SK-N-SH (cell line): ENCODE data around the gene CP. TPM values are rescaled to one million over a fixed set of nuclear protein-coding genes. Genes with fewer than 3 reads are reported as not detected.

Source experiments
- CTCF ChIA-PET: fragments of 300-600, 350-600 bp; formaldehyde crosslinking; extraction: SDS; loops from one replicate; lab custom pipeline; 2021; lab: Yijun Ruan, JAX
- POLR2A ChIA-PET: fragments of 350-600 bp; sonication (Branson Sonifier 250); formaldehyde crosslinking; extraction: SDS; loops from one replicate; lab custom pipeline; 2020; ENCODE audit warnings: antibody characterized with exemption, inconsistent platforms; lab: Yijun Ruan, JAX
- DNase-seq: peaks from one replicate; pipeline ENCODE4 v3.0.0; 2012
- H2AFZ ChIP-seq: fragments of 200-600 bp; sonication (generic); 2 replicates; pipeline ENCODE4 v1.8.1; 2016; ENCODE audit warnings: antibody characterized with exemption, mild to moderate bottlenecking, low read depth
- H3F3A ChIP-seq: fragments of 200-600 bp; sonication (generic); replicated peaks from 2 replicates; pipeline ENCODE3; 2016; ENCODE audit warnings: antibody characterized with exemption, mild to moderate bottlenecking; ENCODE audit not compliant: insufficient read depth
- H3K27ac ChIP-seq, 2 experiments: fragments of 200-500 bp in 1 of 2; fragments of 200-600 bp in 1 of 2; sonication (Bioruptor generic) in 1 of 2; sonication (generic), shearing (Covaris generic) in 1 of 2; 2 replicates each; pipeline versions ENCODE4 v1.5.1 to v1.6.1; 2014 to 2016; ENCODE audit warnings: low read depth in 2 of 2, inconsistent platforms in 1 of 2, low read length in 1 of 2, mild to moderate bottlenecking in 1 of 2, mixed read lengths in 1 of 2
- H3K27me3 ChIP-seq: fragments of 200-600 bp; sonication (generic), shearing (Covaris generic); 2 replicates; pipeline ENCODE4 v1.6.1; 2016; ENCODE audit warnings: mixed run types; ENCODE audit not compliant: insufficient read depth
- H3K36me3 ChIP-seq, 2 experiments: fragments of 200-500 bp in 1 of 2; fragments of 200-600 bp in 1 of 2; sonication (Bioruptor generic) in 1 of 2; sonication (generic) in 1 of 2; replicated peaks in 1 of 2; 2 replicates each; pipeline versions ENCODE3 to v1.5.1; 2014 to 2016; ENCODE audit warnings: low read length in 1 of 2, mild to moderate bottlenecking in 1 of 2; ENCODE audit not compliant: insufficient read depth in 2 of 2, control insufficient read depth in 1 of 2
- H3K4me1 ChIP-seq, 2 experiments: fragments of 200-500 bp in 1 of 2; fragments of 200-600 bp in 1 of 2; sonication (Bioruptor generic) in 1 of 2; sonication (generic), shearing (Covaris generic) in 1 of 2; 2 replicates each; pipeline versions ENCODE4 v1.5.1 to v1.6.1; 2014 to 2016; ENCODE audit warnings: low read depth in 1 of 2, low read length in 1 of 2, mixed run types in 1 of 2; ENCODE audit not compliant: insufficient read depth in 2 of 2, control insufficient read depth in 1 of 2
- H3K4me2 ChIP-seq: fragments of 200-600 bp; sonication (generic), shearing (Covaris generic); 2 replicates; pipeline ENCODE4 v1.6.1; 2017; ENCODE audit warnings: mixed run types
- H3K4me3 ChIP-seq, 2 experiments: fragments of 200-500 bp in 1 of 2; fragments of 200-600 bp in 1 of 2; sonication (Bioruptor generic) in 1 of 2; sonication (generic), shearing (Covaris generic) in 1 of 2; 2 replicates each; pipeline versions ENCODE4 v1.5.1 to v1.8.1; 2014 to 2016; ENCODE audit warnings: low read depth in 2 of 2, inconsistent platforms in 1 of 2, low read length in 1 of 2, mild to moderate bottlenecking in 1 of 2, mixed read lengths in 1 of 2, moderate library complexity in 1 of 2
- H3K79me2 ChIP-seq: fragments of 200-600 bp; sonication (generic); 2 replicates; pipeline ENCODE4 v1.8.1; 2017; ENCODE audit warnings: mild to moderate bottlenecking; ENCODE audit not compliant: insufficient read depth
- H3K9ac ChIP-seq: fragments of 200-600 bp; sonication (generic); 2 replicates; pipeline ENCODE4 v1.6.1; 2017; ENCODE audit warnings: mixed run types
- H3K9me2 ChIP-seq: fragments of 200-600 bp; sonication (generic); 2 replicates; pipeline ENCODE4 v1.6.1; 2017; ENCODE audit warnings: mixed run types
- H3K9me3 ChIP-seq: fragments of 200-600 bp; sonication (generic); 2 replicates; pipeline ENCODE4 v1.6.1; 2017; ENCODE audit warnings: mixed run types, mild to moderate bottlenecking, moderate library complexity
- H4K20me1 ChIP-seq: fragments of 200-600 bp; sonication (generic); 2 replicates; pipeline ENCODE4 v1.6.1; 2017; ENCODE audit warnings: mild to moderate bottlenecking, mixed run types; ENCODE audit not compliant: insufficient read depth
- FOXJ3 ChIP-seq: sonication (generic); formaldehyde crosslinking; IDR thresholded peaks from 2 replicates; pipeline ENCODE4 v1.5.1; 2020; ENCODE audit warnings: mild to moderate bottlenecking, missing genetic modification reagents
- FOXM1 ChIP-seq: IDR thresholded peaks from 2 replicates; pipeline ENCODE4 v1.4.0; 2012; ENCODE audit warnings: low read depth, mild to moderate bottlenecking
- MEF2A ChIP-seq: IDR thresholded peaks from 2 replicates; pipeline ENCODE4 v1.4.0; 2012; ENCODE audit warnings: low read depth, borderline replicate concordance
- NFIC ChIP-seq: IDR thresholded peaks from 2 replicates; pipeline ENCODE4 v1.4.0; 2012; ENCODE audit warnings: borderline replicate concordance
- NRF1 ChIP-seq: IDR thresholded peaks from 2 replicates; pipeline ENCODE4 v1.6.1; 2012; ENCODE audit warnings: low read depth, mild to moderate bottlenecking, low read length
- RAD21 ChIP-seq: IDR thresholded peaks from 2 replicates; pipeline ENCODE4 v1.6.1; 2012; ENCODE audit warnings: mild to moderate bottlenecking, low read length
- RCOR1 ChIP-seq: fragments of 150-350 bp; IDR thresholded peaks from 2 replicates; pipeline ENCODE4 v1.6.1; 2017; ENCODE audit warnings: antibody characterized with exemption, low read length
- RXRA ChIP-seq: IDR thresholded peaks from 2 replicates; pipeline ENCODE4 v1.4.0; 2012; ENCODE audit warnings: low read depth, mild to moderate bottlenecking, borderline replicate concordance
- TCF12 ChIP-seq: IDR thresholded peaks from 2 replicates; pipeline ENCODE4 v1.4.0; 2012
- YY1 ChIP-seq: IDR thresholded peaks from 2 replicates; pipeline ENCODE4 v1.4.0; 2012; ENCODE audit warnings: low read depth, mild to moderate bottlenecking
- WGBS: methylation state at CpG from one replicate; pipeline ENCODE4 v1.1.6; 2017; ENCODE audit warnings: low lambda C conversion rate; 5-methylcytosine and 5-hydroxymethylcytosine counted together
- polyA plus RNA-seq, 3 experiments: library from polyadenylated mRNA; depleted of rRNA; stranded (reverse); fragments of >200 nt; gene quantifications; 2 replicates each; pipeline ENCODE4 v1.2.3, GENCODE V29; 2012
- TF ChIP-seq, protein P1 (sequence below): IDR thresholded peaks from 2 replicates; pipeline ENCODE4 v1.4.0; 2012; ENCODE audit warnings: low read depth
- TF ChIP-seq, protein P2 (sequence below): IDR thresholded peaks from 2 replicates; pipeline ENCODE4 v1.4.0; 2012; ENCODE audit warnings: low read depth, borderline replicate concordance
- TF ChIP-seq, protein P3 (sequence below): fragments of 150-350 bp; IDR thresholded peaks from 2 replicates; pipeline ENCODE4 v1.6.1; 2016; ENCODE audit warnings: mild to moderate bottlenecking, low read depth, low read length

CP gene
- polyA plus RNA-seq, 1 of the 3 experiments (the other 2 are of a cell fraction), result not detected

DNA sequence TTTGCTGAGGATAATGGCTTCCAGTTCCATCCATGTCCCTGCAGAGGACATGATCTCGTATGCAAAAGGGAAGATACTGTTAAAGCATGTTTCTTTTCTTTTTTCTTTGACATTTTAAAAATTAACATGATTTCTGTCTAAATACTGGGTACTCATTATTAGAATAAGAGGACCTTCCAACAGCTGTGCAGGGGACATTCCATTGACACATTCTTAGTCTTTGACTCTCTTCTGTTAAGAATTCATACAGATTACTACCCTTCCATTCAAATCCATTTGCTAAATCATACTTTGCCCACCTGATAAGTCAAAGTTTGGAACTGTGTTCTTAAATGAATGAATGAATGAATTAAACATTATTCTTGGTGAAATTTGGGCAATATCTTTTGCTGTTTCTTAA is 5.1 kb upstream of the CP start:
- 94% methylated on average over 1 of the region's 1 CpG for WGBS
- Histone ChIP-seq H3K9ac (no peak overlapping the region), H3K9me2 (no peaks in the 10 kb centered on the region), H4K20me1 (no peaks in the 10 kb centered on the region), H3K4me2 (no peak overlapping the region), H3K36me3 (no peaks in the 10 kb centered on the region), H3K27me3 (no peaks in the 10 kb centered on the region), H3K4me3 (no peak overlapping the region), H3K79me2 (no peaks in the 10 kb centered on the region), H3K4me1 (peaks cover 0 to 11% of the 10 kb centered on the region in 2 experiments; a peak in 2 of 4 replicates), H2AFZ (no peak overlapping the region), H3F3A (no peaks in the 10 kb centered on the region), H3K9me3 (peaks cover 3% of the 10 kb centered on the region; the same call in 1 of the 2 replicates), H3K27ac (no peak overlapping the region)
- ChIA-PET POLR2A (no interaction called here), CTCF (interaction anchor here (0.7 kb wide), 1 partner anchor 107 kb away, joined by 3 read pairs; no protein-coding TSS in a partner anchor)
- TF ChIP-seq, protein P1, sequence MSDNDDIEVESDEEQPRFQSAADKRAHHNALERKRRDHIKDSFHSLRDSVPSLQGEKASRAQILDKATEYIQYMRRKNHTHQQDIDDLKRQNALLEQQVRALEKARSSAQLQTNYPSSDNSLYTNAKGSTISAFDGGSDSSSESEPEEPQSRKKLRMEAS, result no peak
- TF ChIP-seq RAD21 (no peak), NRF1 (no peak), YY1 (no peak), MEF2A (no peak), FOXM1 (no peak), RCOR1 (no peak), NFIC (no peak), FOXJ3 (CRISPR knock-in tag) (no peak), RXRA (no peak)
- TF ChIP-seq, protein P2, sequence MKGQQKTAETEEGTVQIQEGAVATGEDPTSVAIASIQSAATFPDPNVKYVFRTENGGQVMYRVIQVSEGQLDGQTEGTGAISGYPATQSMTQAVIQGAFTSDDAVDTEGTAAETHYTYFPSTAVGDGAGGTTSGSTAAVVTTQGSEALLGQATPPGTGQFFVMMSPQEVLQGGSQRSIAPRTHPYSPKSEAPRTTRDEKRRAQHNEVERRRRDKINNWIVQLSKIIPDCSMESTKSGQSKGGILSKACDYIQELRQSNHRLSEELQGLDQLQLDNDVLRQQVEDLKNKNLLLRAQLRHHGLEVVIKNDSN, result no peak
- TF ChIP-seq, protein P3, sequence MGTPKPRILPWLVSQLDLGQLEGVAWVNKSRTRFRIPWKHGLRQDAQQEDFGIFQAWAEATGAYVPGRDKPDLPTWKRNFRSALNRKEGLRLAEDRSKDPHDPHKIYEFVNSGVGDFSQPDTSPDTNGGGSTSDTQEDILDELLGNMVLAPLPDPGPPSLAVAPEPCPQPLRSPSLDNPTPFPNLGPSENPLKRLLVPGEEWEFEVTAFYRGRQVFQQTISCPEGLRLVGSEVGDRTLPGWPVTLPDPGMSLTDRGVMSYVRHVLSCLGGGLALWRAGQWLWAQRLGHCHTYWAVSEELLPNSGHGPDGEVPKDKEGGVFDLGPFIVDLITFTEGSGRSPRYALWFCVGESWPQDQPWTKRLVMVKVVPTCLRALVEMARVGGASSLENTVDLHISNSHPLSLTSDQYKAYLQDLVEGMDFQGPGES, result no peak
- no peak for DNase-seq

- TF ChIP-seq TCF12, result 0 out of 2 replicates have a peak, but pooled peaks have one; percentile 20
- TF ChIP-seq YY1, result no peak
- Histone ChIP-seq H3K36me3 (no peaks in the 10 kb centered on the region), H4K20me1 (no peaks in the 10 kb centered on the region), H2AFZ (peak overlapping the region; percentile 93), H3K27me3 (no peaks in the 10 kb centered on the region), H3K9me3 (peaks cover 3% of the 10 kb centered on the region; the same call in 1 of the 2 replicates), H3K4me2 (peak overlapping the region; percentile 74), H3K4me3 (peak overlapping the region; percentile 41 to 52), H3K9me2 (no peaks in the 10 kb centered on the region), H3K9ac (peak overlapping the region; percentile 18; the same call in 1 of the 2 replicates), H3F3A (no peaks in the 10 kb centered on the region), H3K27ac (peak overlapping the region; percentile 47 to 65), H3K79me2 (no peaks in the 10 kb centered on the region), H3K4me1 (peaks cover 0 to 11% of the 10 kb centered on the region in 2 experiments; a peak in 2 of 4 replicates)
- ChIA-PET POLR2A (no interaction called here), CTCF (no interaction called here)
- 4% methylated on average over 9 of the region's 9 CpGs for WGBS
- peak; percentile 16 for DNase-seq
Observed at GRCh38 chr3:149224736-149225594, 3.3 kb upstream of the CP start.
